ENCODE data around the gene COL4A1.
A peak's percentile ranks its signal among the peaks of the same experiment; 100 is the strongest.

Gene COL4A1

DNA sequence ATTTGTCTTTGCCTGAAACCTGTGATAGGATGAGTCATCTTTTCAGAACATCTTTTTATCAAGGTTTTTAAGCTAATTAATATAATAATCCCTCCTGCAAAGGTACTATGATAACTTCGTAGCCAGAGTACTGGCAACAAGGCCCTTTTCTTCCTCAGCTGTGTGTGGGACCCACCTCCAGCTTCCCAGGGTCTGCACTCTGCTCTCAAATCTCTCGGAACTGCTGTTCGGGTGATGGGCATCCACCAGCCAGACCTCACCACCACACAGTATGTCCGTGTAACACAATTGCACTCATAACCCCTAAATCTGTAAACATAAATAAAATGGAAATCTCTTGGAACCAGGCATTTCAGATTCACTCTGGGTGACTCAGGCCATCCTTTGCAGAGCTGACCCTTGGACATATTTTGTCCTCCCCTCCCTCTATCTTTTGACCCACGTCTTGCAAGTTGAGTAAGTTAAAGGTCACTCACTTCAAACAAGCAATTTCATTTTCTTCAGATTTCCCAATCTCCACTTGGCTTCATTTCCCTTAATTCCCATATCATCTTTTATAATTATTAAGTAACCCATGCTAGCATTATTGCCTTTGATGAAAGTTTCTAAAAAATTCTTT is 29.5 kb downstream of the COL4A1 start:
- H3K4ac ChIP-seq (ENCODE audit: low read depth, low read length), result no peak overlapping the region
- H4K5ac ChIP-seq (ENCODE audit: low read length), result no peak overlapping the region
- H3K23ac ChIP-seq (ENCODE audit: low read length), result no peak overlapping the region
- no peak overlapping the region for H2AK5ac ChIP-seq (ENCODE audit: low read length)
- H4K8ac ChIP-seq (ENCODE audit: low read depth, low read length), result no peak overlapping the region
- H3K27me3 ChIP-seq (ENCODE audit: insufficient read depth, low read length, poor library complexity), result no peaks in the 10 kb centered on the region
- no peak overlapping the region for H3K9ac ChIP-seq (ENCODE audit: low read length)
- no peak overlapping the region for H3K4me2 ChIP-seq (ENCODE audit: low read length)
- no peak overlapping the region for H2BK5ac ChIP-seq (ENCODE audit: low read length)
- peaks cover 1% of the 10 kb centered on the region for H3K79me2 ChIP-seq (ENCODE audit: control insufficient read depth, insufficient read depth, low read length)
- no peaks in the 10 kb centered on the region for H3K4me1 ChIP-seq (ENCODE audit: control insufficient read depth, low read depth, low read length)
- DNase-seq, result no peak
- no peak overlapping the region for H2BK15ac ChIP-seq (replicated peaks; ENCODE audit: low read depth)
- H3K18ac ChIP-seq (ENCODE audit: low read length), result no peak overlapping the region
- no peak overlapping the region for H2BK120ac ChIP-seq (ENCODE audit: low read depth, low read length)
- peaks cover 11% of the 10 kb centered on the region for H3K79me1 ChIP-seq (ENCODE audit: low read length)
- WGBS (ENCODE audit: extremely low coverage, insufficient coverage, low lambda C conversion rate), result no CpG with 5 or more reads among the region's 5 CpGs
- no peak overlapping the region for H3K56ac ChIP-seq (ENCODE audit: low read length)
- H3K4me3 ChIP-seq (ENCODE audit: low read length), result no peak overlapping the region
- no peaks in the 10 kb centered on the region for H3K36me3 ChIP-seq (ENCODE audit: control insufficient read depth, insufficient read depth, low read length)
- no peak overlapping the region for H3K27ac ChIP-seq (ENCODE audit: low read depth, low read length)

- H3K9ac ChIP-seq (ENCODE audit: low read length), result no peak overlapping the region
- peak overlapping the region; percentile 41 for H3K18ac ChIP-seq (ENCODE audit: low read length)
- H3K56ac ChIP-seq (ENCODE audit: low read length), result no peak overlapping the region
- no peak for DNase-seq
- H3K79me2 ChIP-seq (ENCODE audit: control insufficient read depth, insufficient read depth, low read length), result no peaks in the 10 kb centered on the region
- H3K4me3 ChIP-seq (ENCODE audit: low read length), result no peak overlapping the region
- no peak overlapping the region for H3K23ac ChIP-seq (ENCODE audit: low read length)
- H3K27me3 ChIP-seq (ENCODE audit: insufficient read depth, low read length, poor library complexity), result no peaks in the 10 kb centered on the region
- WGBS (ENCODE audit: extremely low coverage, insufficient coverage, low lambda C conversion rate), result no CpG with 5 or more reads among the region's 5 CpGs
- H3K79me1 ChIP-seq (ENCODE audit: low read length), result peaks cover 10% of the 10 kb centered on the region
- no peak overlapping the region for H2AK5ac ChIP-seq (ENCODE audit: low read length)
- no peak overlapping the region for H3K4me2 ChIP-seq (ENCODE audit: low read length)
- no peak overlapping the region for H2BK120ac ChIP-seq (ENCODE audit: low read depth, low read length)
- H3K27ac ChIP-seq (ENCODE audit: low read depth, low read length), result no peak overlapping the region
- H2BK5ac ChIP-seq (ENCODE audit: low read length), result no peak overlapping the region
- no peaks in the 10 kb centered on the region for H3K4me1 ChIP-seq (ENCODE audit: control insufficient read depth, low read depth, low read length)
- H4K8ac ChIP-seq (ENCODE audit: low read depth, low read length), result no peak overlapping the region
- H3K36me3 ChIP-seq (ENCODE audit: control insufficient read depth, insufficient read depth, low read length), result no peaks in the 10 kb centered on the region
- H4K5ac ChIP-seq (ENCODE audit: low read length), result no peak overlapping the region
- no peak overlapping the region for H3K4ac ChIP-seq (ENCODE audit: low read depth, low read length)
- no peak overlapping the region for H2BK15ac ChIP-seq (replicated peaks; ENCODE audit: low read depth)
Observed at GRCh38 chr13:110276553-110276950, 30.4 kb downstream of the COL4A1 start.

GRCh38 chr13:110275931-110276552 is 30.9 kb downstream of the COL4A1 start:
- Histone ChIP-seq H2BK15ac (replicated peaks; ENCODE audit: low read depth) (no peak overlapping the region), H3K27ac (ENCODE audit: low read depth, low read length) (no peak overlapping the region), H3K27me3 (ENCODE audit: insufficient read depth, low read length, poor library complexity) (no peaks in the 10 kb centered on the region), H3K36me3 (ENCODE audit: control insufficient read depth, insufficient read depth, low read length) (no peaks in the 10 kb centered on the region), H3K18ac (ENCODE audit: low read length) (no peak overlapping the region), H3K79me2 (ENCODE audit: control insufficient read depth, insufficient read depth, low read length) (no peaks in the 10 kb centered on the region), H3K4me1 (ENCODE audit: control insufficient read depth, low read depth, low read length) (no peaks in the 10 kb centered on the region), H3K56ac (ENCODE audit: low read length) (no peak overlapping the region), H3K9ac (ENCODE audit: low read length) (no peak overlapping the region), H3K4me2 (ENCODE audit: low read length) (no peak overlapping the region), H2BK120ac (ENCODE audit: low read depth, low read length) (no peak overlapping the region), H2BK5ac (ENCODE audit: low read length) (no peak overlapping the region), H3K23ac (ENCODE audit: low read length) (no peak overlapping the region), H4K8ac (ENCODE audit: low read depth, low read length) (no peak overlapping the region), H3K79me1 (ENCODE audit: low read length) (peaks cover 13% of the 10 kb centered on the region), H3K4ac (ENCODE audit: low read depth, low read length) (no peak overlapping the region), H3K4me3 (ENCODE audit: low read length) (no peak overlapping the region), H4K5ac (ENCODE audit: low read length) (no peak overlapping the region), H2AK5ac (ENCODE audit: low read length) (no peak overlapping the region)
- WGBS (ENCODE audit: extremely low coverage, insufficient coverage, low lambda C conversion rate), result no CpG with 5 or more reads among the region's 16 CpGs
- DNase-seq, result no peak

- Histone ChIP-seq H3K4me3 (ENCODE audit: low read length) (no peak overlapping the region), H3K18ac (ENCODE audit: low read length) (no peak overlapping the region), H3K36me3 (ENCODE audit: control insufficient read depth, insufficient read depth, low read length) (no peaks in the 10 kb centered on the region), H3K27me3 (ENCODE audit: insufficient read depth, low read length, poor library complexity) (no peaks in the 10 kb centered on the region), H3K56ac (ENCODE audit: low read length) (no peak overlapping the region), H3K79me2 (ENCODE audit: control insufficient read depth, insufficient read depth, low read length) (no peaks in the 10 kb centered on the region), H3K27ac (ENCODE audit: low read depth, low read length) (no peak overlapping the region), H3K4me1 (ENCODE audit: control insufficient read depth, low read depth, low read length) (no peaks in the 10 kb centered on the region), H2BK120ac (ENCODE audit: low read depth, low read length) (no peak overlapping the region), H3K9ac (ENCODE audit: low read length) (no peak overlapping the region), H3K4me2 (ENCODE audit: low read length) (no peak overlapping the region), H3K4ac (ENCODE audit: low read depth, low read length) (no peak overlapping the region), H2BK5ac (ENCODE audit: low read length) (no peak overlapping the region), H3K23ac (ENCODE audit: low read length) (no peak overlapping the region), H4K5ac (ENCODE audit: low read length) (no peak overlapping the region), H2BK15ac (replicated peaks; ENCODE audit: low read depth) (no peak overlapping the region), H4K8ac (ENCODE audit: low read depth, low read length) (no peak overlapping the region), H2AK5ac (ENCODE audit: low read length) (no peak overlapping the region), H3K79me1 (ENCODE audit: low read length) (peaks cover 18% of the 10 kb centered on the region)
- no CpG with 5 or more reads among the region's 5 CpGs for WGBS (ENCODE audit: extremely low coverage, insufficient coverage, low lambda C conversion rate)
- DNase-seq, result peak; percentile 32
Observed at GRCh38 chr13:110274687-110275086, 32.3 kb downstream of the COL4A1 start.

DNA sequence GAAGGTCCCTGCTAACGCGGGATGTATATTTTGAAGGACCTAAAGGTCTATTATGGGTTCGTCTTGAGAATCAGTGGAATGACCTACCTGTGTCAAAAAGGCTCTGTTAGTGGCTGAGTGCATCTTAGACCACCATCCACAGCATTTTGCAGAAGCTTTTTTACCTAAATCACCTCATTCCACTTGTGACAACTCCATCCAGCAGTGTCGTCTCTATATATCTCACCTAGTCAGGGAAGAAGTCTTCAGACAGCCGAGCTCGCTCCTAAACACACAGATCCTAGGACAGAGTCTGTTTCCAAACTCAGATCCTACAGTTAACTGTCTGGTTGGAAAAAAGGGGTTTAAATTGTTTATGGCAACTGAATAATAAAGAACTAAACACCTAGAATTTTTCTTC is 33.7 kb downstream of the COL4A1 start:
- no CpG with 5 or more reads among the region's 6 CpGs for whole genome bisulfite sequencing (ENCODE audit: extremely low coverage, insufficient coverage, low lambda C conversion rate)
- Histone ChIP-seq H3K18ac (ENCODE audit: low read length) (no peak overlapping the region), H3K27me3 (ENCODE audit: insufficient read depth, low read length, poor library complexity) (no peaks in the 10 kb centered on the region), H2BK5ac (ENCODE audit: low read length) (no peak overlapping the region), H4K8ac (ENCODE audit: low read depth, low read length) (no peak overlapping the region), H3K36me3 (ENCODE audit: control insufficient read depth, insufficient read depth, low read length) (no peaks in the 10 kb centered on the region), H2AK5ac (ENCODE audit: low read length) (no peak overlapping the region), H3K79me2 (ENCODE audit: control insufficient read depth, insufficient read depth, low read length) (no peaks in the 10 kb centered on the region), H3K4me2 (ENCODE audit: low read length) (no peak overlapping the region), H3K23ac (ENCODE audit: low read length) (no peak overlapping the region), H4K5ac (ENCODE audit: low read length) (no peak overlapping the region), H3K27ac (ENCODE audit: low read depth, low read length) (no peak overlapping the region), H3K4me3 (ENCODE audit: low read length) (no peak overlapping the region), H3K56ac (ENCODE audit: low read length) (no peak overlapping the region), H3K4me1 (ENCODE audit: control insufficient read depth, low read depth, low read length) (no peaks in the 10 kb centered on the region), H3K9ac (ENCODE audit: low read length) (no peak overlapping the region), H3K4ac (ENCODE audit: low read depth, low read length) (no peak overlapping the region), H2BK120ac (ENCODE audit: low read depth, low read length) (no peak overlapping the region), H2BK15ac (replicated peaks; ENCODE audit: low read depth) (no peak overlapping the region), H3K79me1 (ENCODE audit: low read length) (peaks cover 17% of the 10 kb centered on the region)
- no peak for DNase-seq

DNA sequence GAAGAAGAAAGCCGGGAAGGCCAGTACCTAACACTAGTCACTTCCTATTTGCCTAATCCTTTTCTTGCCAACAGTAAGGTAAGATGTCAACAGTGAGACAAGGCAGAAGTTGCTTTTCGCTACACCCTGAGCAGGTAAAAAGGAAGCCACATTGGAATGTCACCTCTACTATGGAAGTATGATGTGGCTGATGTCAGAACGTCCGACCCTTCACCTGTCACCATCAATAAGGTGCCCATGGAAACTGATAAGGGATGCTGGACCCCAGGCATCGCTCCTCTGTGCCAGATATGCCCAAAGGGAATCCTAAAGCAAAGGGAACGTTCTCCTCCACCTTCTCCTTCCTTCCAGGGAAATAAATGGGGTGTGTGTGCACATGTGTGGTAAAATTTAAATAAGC is 34.3 kb downstream of the COL4A1 start:
- Histone ChIP-seq H3K4me1 (ENCODE audit: control insufficient read depth, low read depth, low read length) (no peaks in the 10 kb centered on the region), H2AK5ac (ENCODE audit: low read length) (no peak overlapping the region), H3K23ac (ENCODE audit: low read length) (no peak overlapping the region), H4K5ac (ENCODE audit: low read length) (no peak overlapping the region), H3K27me3 (ENCODE audit: insufficient read depth, low read length, poor library complexity) (no peaks in the 10 kb centered on the region), H3K79me1 (ENCODE audit: low read length) (peaks cover 19% of the 10 kb centered on the region), H4K8ac (ENCODE audit: low read depth, low read length) (no peak overlapping the region), H3K4ac (ENCODE audit: low read depth, low read length) (no peak overlapping the region), H3K79me2 (ENCODE audit: control insufficient read depth, insufficient read depth, low read length) (no peaks in the 10 kb centered on the region), H3K27ac (ENCODE audit: low read depth, low read length) (no peak overlapping the region), H3K36me3 (ENCODE audit: control insufficient read depth, insufficient read depth, low read length) (no peaks in the 10 kb centered on the region), H2BK120ac (ENCODE audit: low read depth, low read length) (no peak overlapping the region), H2BK5ac (ENCODE audit: low read length) (no peak overlapping the region), H2BK15ac (replicated peaks; ENCODE audit: low read depth) (no peak overlapping the region), H3K56ac (ENCODE audit: low read length) (no peak overlapping the region), H3K9ac (ENCODE audit: low read length) (no peak overlapping the region), H3K4me2 (ENCODE audit: low read length) (no peak overlapping the region), H3K4me3 (ENCODE audit: low read length) (no peak overlapping the region), H3K18ac (ENCODE audit: low read length) (no peak overlapping the region)
- no peak for DNase-seq
- no CpG with 5 or more reads among the region's 6 CpGs for WGBS (ENCODE audit: extremely low coverage, insufficient coverage, low lambda C conversion rate)
